ENCODE results near the gene MLF2.

MLF2 gene, protein sequence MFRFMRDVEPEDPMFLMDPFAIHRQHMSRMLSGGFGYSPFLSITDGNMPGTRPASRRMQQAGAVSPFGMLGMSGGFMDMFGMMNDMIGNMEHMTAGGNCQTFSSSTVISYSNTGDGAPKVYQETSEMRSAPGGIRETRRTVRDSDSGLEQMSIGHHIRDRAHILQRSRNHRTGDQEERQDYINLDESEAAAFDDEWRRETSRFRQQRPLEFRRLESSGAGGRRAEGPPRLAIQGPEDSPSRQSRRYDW

DNA sequence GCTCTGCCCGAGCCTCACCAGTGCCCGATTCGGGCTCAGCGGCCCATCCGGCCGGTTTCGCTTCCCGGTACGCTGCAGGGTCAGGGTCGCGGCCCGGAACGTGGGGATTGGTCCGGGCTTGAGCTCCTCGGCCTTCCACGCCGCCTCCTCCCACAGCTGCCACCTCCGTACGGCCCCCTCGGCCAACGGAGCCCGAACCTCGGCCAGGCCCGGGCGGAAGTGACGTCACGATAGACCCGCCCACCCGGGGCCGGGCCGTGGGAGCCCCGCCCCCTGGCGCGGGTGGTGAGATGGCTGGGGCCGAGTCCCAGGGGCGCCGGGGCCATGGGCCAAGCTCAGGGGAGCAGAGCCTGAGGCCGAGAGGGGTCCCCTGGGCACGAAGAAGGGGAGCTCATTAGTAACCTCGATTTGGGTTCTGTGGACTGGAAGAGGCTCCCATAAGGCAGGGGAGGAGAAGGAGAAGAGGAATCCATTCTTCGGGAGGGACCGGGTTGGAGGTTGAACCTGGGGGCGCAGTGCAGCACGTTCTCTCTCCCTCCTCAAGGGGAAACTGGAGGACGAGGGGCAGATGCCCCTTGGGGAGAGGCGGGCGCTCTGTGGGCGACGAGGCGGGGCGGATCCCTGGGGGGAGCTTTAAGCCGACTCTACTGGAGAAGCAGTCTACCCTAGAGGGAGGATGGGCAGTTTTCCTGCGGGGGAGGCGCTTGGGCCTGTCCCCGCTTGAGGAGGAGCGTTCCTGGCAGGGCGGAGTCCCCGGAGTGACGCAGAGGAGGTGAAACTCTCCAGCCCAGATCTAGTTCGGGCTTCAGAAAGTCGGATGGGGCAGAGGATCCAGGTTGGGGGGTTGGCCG is at the start of gene MLF2:
Gene MLF2, minus strand, starts transcription at position 221 of the 851 bp plus-strand sequence. CDS start 807 bp downstream, outside the sequence.
- peak; percentile 98 for DNase-seq

DNA sequence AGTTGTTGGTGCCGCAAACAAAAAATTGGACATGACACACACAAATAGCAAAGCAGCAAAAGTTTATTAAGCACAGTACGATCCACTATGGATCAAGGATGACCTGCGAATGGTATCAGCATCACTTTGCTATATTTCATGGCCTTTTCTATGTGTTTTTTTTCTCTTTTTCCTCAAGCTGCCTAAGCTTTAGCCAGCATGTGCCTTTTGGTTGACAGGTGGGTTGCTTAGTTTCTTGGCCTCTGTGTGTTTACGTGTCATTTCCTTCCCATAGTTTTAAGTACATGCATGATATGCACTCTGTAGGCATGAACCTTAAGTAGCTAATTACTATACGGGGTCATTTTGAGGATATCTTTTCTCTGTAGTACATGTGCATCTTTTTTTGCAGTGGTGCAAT is 46.2 kb upstream of the MLF2 start:
- no peak for DNase-seq

DNA sequence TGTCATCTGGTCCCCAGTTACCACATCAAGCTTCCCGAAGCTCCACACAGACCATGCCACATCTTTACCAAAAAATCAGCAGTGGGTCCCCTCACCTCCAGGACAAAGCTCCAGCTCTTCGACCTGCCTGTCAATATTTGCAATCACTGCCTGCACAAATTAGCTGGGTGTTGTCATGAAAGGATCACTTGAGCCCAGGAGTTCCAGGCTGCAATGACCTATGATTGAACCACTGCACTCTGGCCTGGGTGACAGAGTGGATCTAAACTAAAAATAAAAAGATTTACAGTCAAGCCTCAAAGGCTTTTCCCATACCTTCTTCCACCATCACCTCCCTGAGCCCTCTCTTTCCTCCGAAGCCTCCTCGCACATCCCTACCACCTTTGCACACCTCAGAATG is 43.6 kb upstream of the MLF2 start:
- DNase-seq: no peak

DNA sequence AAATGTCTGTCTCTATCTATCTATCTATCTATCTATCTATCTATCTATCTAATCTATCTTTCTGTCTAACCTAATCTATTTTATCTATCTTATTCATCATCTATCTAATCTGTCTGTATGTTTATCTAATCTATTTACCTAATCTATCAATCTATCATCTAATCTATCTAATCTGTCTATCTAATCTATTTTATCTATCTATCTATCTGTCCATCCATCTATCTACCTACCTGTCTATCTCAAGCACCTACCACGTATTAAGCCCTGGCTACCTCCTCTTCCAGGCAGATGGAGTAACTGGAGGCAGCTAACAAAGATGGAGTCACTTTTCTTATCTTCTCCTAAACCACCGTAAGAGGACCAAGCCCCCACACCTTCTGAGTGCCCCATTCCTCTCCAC is 42.1 kb upstream of the MLF2 start:
- DNase-seq: no peak

- DNase-seq: no peak
Observed at GRCh38 chr12:6792522-6793201, 39.7 kb upstream of the MLF2 start.

- DNase-seq: no peak
Observed at GRCh38 chr12:6791931-6792520, 39.1 kb upstream of the MLF2 start.

DNA sequence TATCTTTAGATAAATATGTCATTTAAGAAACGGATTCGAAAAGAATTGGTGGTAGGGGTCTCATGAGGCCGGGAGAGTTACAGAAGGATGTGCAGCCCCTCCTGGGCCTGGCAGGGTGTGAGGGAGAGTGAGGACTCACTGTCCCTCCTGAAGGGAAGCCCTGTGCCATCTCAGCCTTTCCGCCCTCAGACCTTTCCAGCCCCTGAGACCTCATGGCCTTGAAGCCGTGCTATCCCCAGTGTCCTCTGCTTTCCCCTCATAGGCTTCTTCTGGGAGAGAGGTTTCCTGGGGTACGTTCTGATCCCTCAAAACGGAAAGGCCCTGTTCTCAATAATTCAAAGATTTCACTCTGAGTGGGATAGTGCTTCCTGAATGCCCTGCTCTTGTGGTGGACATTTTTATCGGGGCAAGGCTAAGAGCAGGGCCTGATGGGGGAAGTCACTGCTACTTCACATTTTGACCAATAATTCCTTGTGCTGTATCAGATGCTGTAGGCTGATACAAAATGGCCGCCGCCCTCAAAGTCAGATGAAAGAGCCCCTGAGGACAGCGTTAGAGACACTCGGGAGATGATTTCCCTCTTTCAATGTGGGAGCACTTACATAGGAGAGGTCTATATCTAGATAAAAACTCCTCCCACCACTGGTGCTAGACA is 37.7 kb upstream of the MLF2 start:
- peak; percentile 64 for DNase-seq

- DNase-seq: peak; percentile 89
Observed at GRCh38 chr12:6788972-6789924, 36.3 kb upstream of the MLF2 start, which contains the start of gene CD4. CD4 (plus strand) TSS chr12:6789528; CDS start chr12:6800139, 10,611 bp downstream.

DNA sequence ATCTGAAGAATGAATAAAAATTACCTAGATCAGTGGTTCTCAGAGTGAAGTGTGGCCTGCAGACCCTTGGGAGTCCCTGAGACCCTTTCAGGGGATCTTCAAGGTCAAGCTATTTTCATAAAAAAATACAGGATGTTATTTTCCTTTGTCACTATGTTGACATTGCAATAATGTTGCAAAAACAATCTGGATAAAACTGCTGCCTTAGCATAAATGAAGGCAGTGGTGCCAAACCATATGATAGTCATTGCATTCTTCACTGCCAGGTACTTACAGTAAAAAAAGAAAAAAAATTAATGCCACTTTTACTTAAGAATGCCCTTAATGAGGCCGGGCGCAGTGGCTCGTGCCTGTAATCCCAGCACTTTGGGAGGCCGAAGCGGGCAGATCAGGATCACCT is 34.4 kb upstream of the MLF2 start:
- no peak for DNase-seq

DNA sequence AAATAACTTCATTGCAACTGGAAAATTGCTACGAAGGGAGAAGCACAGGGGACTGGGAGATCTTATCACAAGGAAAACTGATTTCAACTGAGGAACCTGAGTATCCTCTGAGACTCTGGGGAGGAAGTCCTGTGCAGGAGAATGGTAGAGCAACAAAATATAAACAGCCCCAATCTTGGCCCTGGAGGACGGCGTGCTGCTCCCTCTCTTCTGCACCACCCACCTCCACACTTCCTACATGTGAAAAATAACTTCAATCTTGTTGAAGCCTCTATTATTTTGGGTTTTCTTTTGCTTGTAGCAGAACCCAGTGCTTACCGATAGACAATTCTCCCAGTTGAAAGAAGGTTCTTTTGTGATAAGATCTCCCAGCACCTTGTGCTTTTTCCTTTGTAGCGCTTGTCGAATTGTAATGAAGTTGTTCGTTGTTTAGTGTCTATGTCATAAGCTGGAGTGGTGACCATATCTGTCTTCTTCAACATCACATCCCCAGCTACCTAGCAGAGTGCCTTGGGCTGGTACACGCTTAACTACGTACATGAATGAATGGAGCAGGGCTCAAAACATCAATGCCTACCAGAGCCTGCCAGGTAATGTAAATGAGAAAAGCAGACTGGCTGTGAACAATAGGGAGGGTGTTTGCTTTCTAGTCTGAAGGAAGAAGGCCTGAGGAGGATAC is 33.6 kb upstream of the MLF2 start:
- no peak for DNase-seq

- no peak for DNase-seq
Observed at GRCh38 chr12:6784761-6785160, 31.8 kb upstream of the MLF2 start.

GRCh38 chr12:6784296-6784695 is 31.4 kb upstream of the MLF2 start:
- DNase-seq: no peak

- no peak for DNase-seq
Observed at GRCh38 chr12:6783828-6784227, 30.9 kb upstream of the MLF2 start.

GRCh38 chr12:6782850-6783566 is 30.1 kb upstream of the MLF2 start:
- no peak for DNase-seq

- DNase-seq: no peak
Observed at GRCh38 chr12:6782119-6782518, 29.2 kb upstream of the MLF2 start.

DNA sequence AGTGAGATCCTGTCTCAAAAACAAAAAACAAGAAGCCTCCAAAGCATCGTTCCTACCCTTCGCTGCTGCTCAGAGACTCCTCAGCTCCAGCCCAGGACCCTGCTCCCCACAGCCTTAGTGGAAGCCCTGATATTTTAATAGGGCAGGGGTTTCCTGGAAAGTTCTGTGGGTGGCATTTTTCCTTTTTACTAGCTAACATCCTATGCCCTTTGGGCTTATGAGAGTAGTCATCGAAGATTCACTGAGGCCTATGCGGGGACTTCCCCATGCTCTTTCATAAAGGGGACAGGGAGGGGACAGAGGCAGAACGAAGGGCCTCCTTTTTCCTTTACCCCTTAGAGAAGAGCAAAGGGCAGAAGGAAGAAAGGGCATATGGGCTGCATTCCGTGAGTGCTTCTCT is 27.6 kb upstream of the MLF2 start:
- no peak for DNase-seq

DNA sequence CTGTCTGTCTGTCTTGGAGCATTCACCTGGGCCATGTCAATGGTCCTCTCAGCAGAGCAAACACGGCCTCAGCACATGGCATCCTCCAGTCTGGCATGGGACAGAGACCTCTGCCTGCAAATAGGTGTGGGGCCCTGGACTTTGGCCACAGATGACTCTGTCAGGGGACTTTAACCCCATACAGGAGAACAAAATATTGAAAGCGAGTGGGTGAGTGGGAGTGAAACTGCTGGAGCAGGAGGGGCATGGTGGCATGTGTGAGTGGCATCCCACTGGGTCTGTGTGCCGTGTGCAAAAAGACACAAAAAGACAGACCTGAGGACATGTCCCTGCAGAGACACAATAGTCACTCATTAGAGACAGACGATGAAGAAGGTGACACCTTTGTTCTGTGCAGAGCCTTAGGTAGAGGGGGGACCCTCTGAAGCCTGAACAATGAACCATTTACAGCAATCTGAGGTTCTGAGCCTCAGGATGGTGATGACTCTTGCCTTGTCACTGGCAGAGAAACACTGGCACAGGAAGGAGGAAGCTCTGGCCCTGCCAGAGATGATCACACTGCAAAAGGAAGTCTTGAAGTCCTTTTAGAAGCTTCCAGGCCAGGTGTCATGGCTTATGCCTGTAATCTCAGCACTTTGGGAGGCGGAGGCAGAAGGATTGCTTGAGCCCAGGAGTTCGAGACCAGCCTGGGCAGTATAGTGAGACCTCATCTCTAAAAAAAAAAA is 26.9 kb upstream of the MLF2 start:
- DNase-seq: no peak

DNA sequence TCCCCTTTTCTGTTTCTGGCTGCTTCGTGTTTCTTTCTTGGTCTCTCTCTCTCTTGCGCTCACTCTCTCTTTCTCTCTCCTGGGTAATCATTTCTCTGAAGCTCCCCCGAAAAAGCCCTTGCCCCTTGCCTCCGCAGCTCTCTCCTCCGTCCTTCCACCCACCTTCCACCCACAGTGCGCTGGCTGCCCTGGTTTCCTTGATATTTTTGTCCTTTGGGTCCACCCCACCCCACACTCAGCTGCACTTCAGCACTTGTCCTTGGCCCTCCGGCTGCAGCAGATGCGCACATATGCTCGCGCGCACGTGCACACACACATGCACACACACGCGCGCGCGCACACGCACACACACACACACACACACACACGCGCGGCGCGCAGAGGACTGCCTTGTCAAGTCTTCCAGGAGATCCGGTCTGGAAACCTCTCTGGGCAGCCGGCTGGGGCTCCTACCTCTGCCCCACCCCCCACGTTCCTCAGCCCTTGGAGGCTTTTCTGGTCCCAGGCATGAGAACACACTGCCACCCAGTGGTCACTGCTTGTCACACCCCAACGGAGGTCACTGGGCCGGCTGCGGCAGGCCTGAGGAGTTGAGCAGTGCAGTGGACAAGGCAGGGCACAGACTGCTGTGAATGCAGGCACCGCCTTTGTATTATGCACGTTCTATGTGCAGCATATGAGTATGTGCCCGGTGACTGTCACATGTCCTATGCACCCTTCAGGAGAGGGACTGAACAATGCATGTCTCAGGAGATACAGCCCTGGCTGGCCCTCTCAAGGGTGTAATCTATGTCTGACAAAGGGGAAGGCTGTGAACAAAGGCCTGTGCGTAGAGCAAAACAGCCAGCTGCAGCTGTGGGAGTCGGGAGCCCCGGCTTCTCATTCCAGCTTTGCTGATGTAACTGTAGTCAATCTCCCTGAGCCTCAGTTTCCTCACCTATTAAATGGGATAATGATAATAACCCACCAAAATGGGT is 25.9 kb upstream of the MLF2 start:
- peak; percentile 88 for DNase-seq

Data from stimulated activated CD4-positive, alpha-beta T cell treated with anti-CD3 and anti-CD28 coated beads, Interleukin-1b, Interleukin-23, amount 100 ng/mL, for 48 hours (primary cell).